HEK293 (cell line): ENCODE results near the gene ZNF433.

Source experiments
- CTCF ChIA-PET: fragments of 350-600 bp; formaldehyde crosslinking; extraction: SDS; loops from one replicate; lab custom pipeline; 2021; ENCODE audit warnings: antibody characterized with exemption; lab: Yijun Ruan, JAX
- POLR2A ChIA-PET: fragments of 300-600 bp; formaldehyde crosslinking; extraction: SDS; loops from one replicate; lab custom pipeline; 2020; ENCODE audit warnings: antibody characterized with exemption, inconsistent platforms; lab: Yijun Ruan, JAX
- H3K27ac ChIP-seq: fragments of 200-500 bp; sonication (Bioruptor generic); 2 replicates; pipeline ENCODE4 v1.5.1; 2014; ENCODE audit warnings: low read depth, low read length, control low read depth, inconsistent platforms; ENCODE audit errors: extremely low read depth
- H3K36me3 ChIP-seq, 2 experiments: fragments of 200-500 bp in 1 of 2; sonication (Bioruptor generic) in 1 of 2; 1 replicate in 1 of 2; 2 replicates in 1 of 2; pipeline ENCODE4 v1.5.1; 2014 to 2017; ENCODE audit warnings: inconsistent platforms in 2 of 2, low read length in 2 of 2; ENCODE audit not compliant: control insufficient read depth in 2 of 2, insufficient read depth in 1 of 2
- H3K4me1 ChIP-seq: fragments of 200-500 bp; sonication (Bioruptor generic); 2 replicates; pipeline ENCODE4 v1.5.1; 2014; ENCODE audit warnings: mild to moderate bottlenecking, low read length, inconsistent platforms; ENCODE audit not compliant: control insufficient read depth, insufficient read depth
- H3K4me3 ChIP-seq: 2 replicates; pipeline ENCODE4 v1.5.1; 2011; ENCODE audit warnings: low read depth, mild to moderate bottlenecking, control low read depth, low read length, moderate library complexity
- H3K9me3 ChIP-seq: fragments of 200-500 bp; sonication (Bioruptor generic); 2 replicates; pipeline ENCODE4 v1.5.1; 2014; ENCODE audit warnings: low read depth, low read length, inconsistent platforms; ENCODE audit not compliant: control insufficient read depth, insufficient read depth
- EGR2 ChIP-seq: fragments of 450-650 bp; formaldehyde crosslinking; IDR thresholded peaks from 2 replicates; pipeline ENCODE4 v1.5.1; 2016; ENCODE audit warnings: low read depth, missing biosample characterization, missing genetic modification characterization
- FEZF1 ChIP-seq: fragments of 450-650 bp; formaldehyde crosslinking; IDR thresholded peaks from 2 replicates; pipeline ENCODE4 v1.5.1; 2016; ENCODE audit warnings: missing biosample characterization, missing genetic modification characterization
- HOXA7 ChIP-seq: sonication (generic); formaldehyde crosslinking; IDR thresholded peaks from 2 replicates; pipeline ENCODE4 v1.8.1; 2022; ENCODE audit warnings: missing genetic modification reagents, borderline replicate concordance
- PRDM4 ChIP-seq: fragments of 450-650 bp; formaldehyde crosslinking; IDR thresholded peaks from 2 replicates; pipeline ENCODE4 v1.5.1; 2017; ENCODE audit warnings: missing biosample characterization, missing genetic modification characterization
- REPIN1 ChIP-seq: fragments of 450-650 bp; formaldehyde crosslinking; IDR thresholded peaks from 2 replicates; pipeline ENCODE4 v1.5.1; 2017; ENCODE audit warnings: missing biosample characterization, missing genetic modification characterization, low read depth
- SP3 ChIP-seq: fragments of 450-650 bp; formaldehyde crosslinking; IDR thresholded peaks from 2 replicates; pipeline ENCODE4 v1.5.1; 2016; ENCODE audit warnings: missing biosample characterization, missing genetic modification characterization
- ZNF248 ChIP-seq: fragments of 450-650 bp; formaldehyde crosslinking; IDR thresholded peaks from 2 replicates; pipeline ENCODE4 v1.5.1; 2017; ENCODE audit warnings: missing biosample characterization, missing genetic modification characterization
- ZNF280D ChIP-seq: fragments of 450-650 bp; formaldehyde crosslinking; IDR thresholded peaks from 2 replicates; pipeline ENCODE4 v1.5.1; 2016; ENCODE audit warnings: missing biosample characterization, missing genetic modification characterization
- ZNF311 ChIP-seq: fragments of 450-650 bp; formaldehyde crosslinking; IDR thresholded peaks from 2 replicates; pipeline ENCODE4 v1.5.1; 2017; ENCODE audit warnings: missing biosample characterization, missing genetic modification characterization, borderline replicate concordance
- ZNF473 ChIP-seq: fragments of 450-650 bp; formaldehyde crosslinking; IDR thresholded peaks from 2 replicates; pipeline ENCODE4 v1.5.1; 2017; ENCODE audit warnings: missing biosample characterization, missing genetic modification characterization
- ZNF48 ChIP-seq: fragments of 450-650 bp; formaldehyde crosslinking; IDR thresholded peaks from 2 replicates; pipeline ENCODE4 v1.5.1; 2016; ENCODE audit warnings: missing biosample characterization, missing genetic modification characterization
- ZNF548 ChIP-seq: fragments of 450-650 bp; formaldehyde crosslinking; IDR thresholded peaks from 2 replicates; pipeline ENCODE4 v1.5.1; 2016; ENCODE audit warnings: missing biosample characterization, missing genetic modification characterization
- ZNF549 ChIP-seq: fragments of 450-650 bp; IDR thresholded peaks from 2 replicates; pipeline ENCODE4 v1.5.1; 2018; ENCODE audit warnings: missing biosample characterization, missing genetic modification characterization, mild to moderate bottlenecking, inconsistent platforms, moderate library complexity
- ZNF596 ChIP-seq: fragments of 450-650 bp; IDR thresholded peaks from 2 replicates; pipeline ENCODE4 v1.5.0; 2018; ENCODE audit warnings: missing biosample characterization, mild to moderate bottlenecking, missing genetic modification characterization, moderate library complexity
- ZNF660 ChIP-seq: fragments of 450-650 bp; IDR thresholded peaks from 2 replicates; pipeline ENCODE4 v1.5.1; 2018; ENCODE audit warnings: missing biosample characterization, mild to moderate bottlenecking, missing genetic modification characterization
- ZNF664 ChIP-seq: fragments of 450-650 bp; formaldehyde crosslinking; IDR thresholded peaks from 2 replicates; pipeline ENCODE4 v1.5.1; 2016; ENCODE audit warnings: missing biosample characterization, missing genetic modification characterization
- ZXDB ChIP-seq: fragments of 450-650 bp; formaldehyde crosslinking; IDR thresholded peaks from 2 replicates; pipeline ENCODE4 v1.5.1; 2016; ENCODE audit warnings: missing biosample characterization, missing genetic modification characterization
- TF ChIP-seq, protein P1 (sequence below): fragments of 450-650 bp; formaldehyde crosslinking; IDR thresholded peaks from 2 replicates; pipeline ENCODE4 v1.5.1; 2016; ENCODE audit warnings: missing biosample characterization, missing genetic modification characterization
- TF ChIP-seq, protein P2 (sequence below): fragments of 450-650 bp; formaldehyde crosslinking; IDR thresholded peaks from 2 replicates; pipeline ENCODE4 v1.5.1; 2016; ENCODE audit warnings: missing biosample characterization, missing genetic modification characterization

ZNF433 gene

DNA sequence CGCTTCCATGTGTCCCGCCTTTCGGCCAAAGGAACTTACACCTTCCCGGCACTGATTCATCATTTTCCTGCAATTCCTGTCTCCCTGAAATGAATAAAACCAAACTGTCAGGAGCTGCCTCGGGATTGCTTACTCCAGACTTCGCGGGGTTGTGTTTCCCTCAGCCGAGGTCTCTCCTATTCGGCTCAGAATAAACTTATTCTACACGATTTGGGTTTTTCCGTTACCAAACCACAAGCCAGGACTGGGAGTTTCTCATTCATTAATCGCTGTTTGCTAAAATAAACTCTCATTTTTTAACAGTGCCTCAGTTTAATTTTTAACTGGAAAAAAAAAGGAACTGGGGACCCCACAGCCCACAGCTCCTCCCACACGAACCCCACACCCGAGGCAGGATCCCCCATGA lies 16.6 kb upstream of the ZNF433 start:
- Histone ChIP-seq H3K27ac (no peak overlapping the region), H3K36me3 (no peaks in the 10 kb centered on the region), H3K4me3 (peak overlapping the region; percentile 61), H3K9me3 (no peaks in the 10 kb centered on the region), H3K4me1 (no peaks in the 10 kb centered on the region)
- TF ChIP-seq, protein P1, sequence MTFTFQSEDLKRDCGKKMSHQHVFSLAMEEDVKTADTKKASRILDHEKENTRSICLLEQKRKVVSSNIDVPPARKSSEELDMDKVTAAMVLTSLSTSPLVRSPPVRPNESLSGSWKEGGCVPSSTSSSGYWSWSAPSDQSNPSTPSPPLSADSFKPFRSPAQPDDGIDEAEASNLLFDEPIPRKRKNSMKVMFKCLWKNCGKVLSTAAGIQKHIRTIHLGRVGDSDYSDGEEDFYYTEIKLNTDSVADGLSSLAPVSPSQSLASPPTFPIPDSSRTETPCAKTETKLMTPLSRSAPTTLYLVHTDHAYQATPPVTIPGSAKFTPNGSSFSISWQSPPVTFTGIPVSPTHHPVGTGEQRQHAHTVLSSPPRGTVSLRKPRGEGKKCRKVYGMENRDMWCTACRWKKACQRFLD (tag by site-specific recombination), result no peak
- TF ChIP-seq ZNF311 (no peak), PRDM4 (tag by site-specific recombination) (no peak), REPIN1 (tag by site-specific recombination) (no peak), EGR2 (tag by site-specific recombination) (no peak), ZNF48 (tag by site-specific recombination) (no peak), ZNF664 (tag by site-specific recombination) (no peak), HOXA7 (no peak), FEZF1 (tag by site-specific recombination) (no peak), ZXDB (tag by site-specific recombination) (no peak), ZNF248 (tag by site-specific recombination) (no peak), SP3 (tag by site-specific recombination) (no peak), ZNF548 (no peak), ZNF596 (tag by site-specific recombination) (no peak), ZNF549 (tag by site-specific recombination) (no peak), ZNF473 (tag by site-specific recombination) (no peak), ZNF660 (tag by site-specific recombination) (no peak), ZNF280D (tag by site-specific recombination) (no peak)
- TF ChIP-seq, protein P2, sequence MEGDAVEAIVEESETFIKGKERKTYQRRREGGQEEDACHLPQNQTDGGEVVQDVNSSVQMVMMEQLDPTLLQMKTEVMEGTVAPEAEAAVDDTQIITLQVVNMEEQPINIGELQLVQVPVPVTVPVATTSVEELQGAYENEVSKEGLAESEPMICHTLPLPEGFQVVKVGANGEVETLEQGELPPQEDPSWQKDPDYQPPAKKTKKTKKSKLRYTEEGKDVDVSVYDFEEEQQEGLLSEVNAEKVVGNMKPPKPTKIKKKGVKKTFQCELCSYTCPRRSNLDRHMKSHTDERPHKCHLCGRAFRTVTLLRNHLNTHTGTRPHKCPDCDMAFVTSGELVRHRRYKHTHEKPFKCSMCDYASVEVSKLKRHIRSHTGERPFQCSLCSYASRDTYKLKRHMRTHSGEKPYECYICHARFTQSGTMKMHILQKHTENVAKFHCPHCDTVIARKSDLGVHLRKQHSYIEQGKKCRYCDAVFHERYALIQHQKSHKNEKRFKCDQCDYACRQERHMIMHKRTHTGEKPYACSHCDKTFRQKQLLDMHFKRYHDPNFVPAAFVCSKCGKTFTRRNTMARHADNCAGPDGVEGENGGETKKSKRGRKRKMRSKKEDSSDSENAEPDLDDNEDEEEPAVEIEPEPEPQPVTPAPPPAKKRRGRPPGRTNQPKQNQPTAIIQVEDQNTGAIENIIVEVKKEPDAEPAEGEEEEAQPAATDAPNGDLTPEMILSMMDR, result no peak
- CTCF ChIA-PET, result interaction anchor here (0.6 to 1.0 kb wide), 4 partner anchors 65 to 980 kb away, joined by 3 to 4 read pairs (median 3); no protein-coding TSS in a partner anchor
- POLR2A ChIA-PET, result interaction anchor here (0.7 to 1.9 kb wide), 13 partner anchors 9 to 559 kb away, joined by 3 to 35 read pairs (median 4); partner anchors contain the start of genes ZNF136, ZNF20, ZNF433 and ZNF443
